ENCODE results near the gene HINT3.
"Not testable (repeated sequence)": the region's sequence is repeated elsewhere in the genome, so short reads cannot be mapped to it uniquely, and the experiment has no call there.

The HINT3 gene

DNA sequence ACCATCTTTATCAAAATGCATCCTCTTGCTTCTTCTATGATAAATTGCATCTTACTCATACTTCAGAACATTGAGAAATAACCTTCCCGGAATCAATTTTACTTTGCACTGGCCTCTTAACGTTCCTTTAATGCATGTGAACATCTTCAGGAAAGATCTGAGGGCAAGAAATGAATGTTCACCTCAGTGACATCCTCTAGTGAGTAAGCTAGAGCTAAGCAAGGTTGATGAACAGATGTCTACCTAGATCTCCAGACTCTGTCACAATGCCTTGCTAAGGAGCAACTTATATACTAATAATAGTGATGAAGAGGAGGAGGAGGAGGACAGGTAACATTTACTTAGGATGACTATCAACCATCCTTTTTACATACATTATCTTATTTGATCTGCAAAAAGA is 16.8 kb upstream of the HINT3 start:
- no peak for DNase-seq (ENCODE audit: low read depth in 2 of 2)

DNA sequence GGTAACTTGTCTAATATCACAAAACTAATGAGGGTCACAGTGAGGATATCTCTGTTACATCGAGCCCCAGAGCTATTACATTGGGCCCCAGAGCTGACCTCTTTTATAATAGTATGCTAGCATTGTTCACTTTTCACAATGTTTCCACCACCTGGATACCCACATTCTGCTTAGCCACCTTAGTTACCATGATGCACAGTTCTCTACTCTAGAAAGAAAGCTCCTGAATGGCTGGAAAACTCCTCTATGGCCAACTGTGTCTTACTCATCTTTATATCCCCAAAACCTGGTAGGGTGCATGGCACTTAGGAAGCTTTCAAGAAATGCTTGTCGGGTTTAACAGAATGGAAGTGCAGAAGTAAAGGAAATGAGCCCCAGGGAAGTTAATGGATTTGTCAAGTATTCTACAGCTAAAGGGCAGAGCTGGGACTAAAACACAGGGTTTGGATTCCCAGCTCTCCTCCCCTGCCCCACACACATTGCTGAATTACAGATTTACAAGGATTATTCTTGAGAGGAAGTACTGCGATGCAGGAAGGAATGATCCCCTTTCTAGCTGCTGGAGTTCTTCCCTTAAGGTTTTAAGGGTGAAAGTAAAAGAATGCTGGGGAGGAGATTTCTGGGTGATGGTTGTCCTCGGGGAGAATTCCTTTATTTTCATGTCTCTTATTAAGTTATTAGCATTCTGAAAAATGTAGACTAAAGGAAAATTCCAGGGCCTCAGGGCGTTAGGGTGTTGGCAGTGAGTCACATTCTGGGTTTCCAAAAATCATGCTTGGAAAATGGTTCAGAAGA is 16.1 kb upstream of the HINT3 start:
- no peak for DNase-seq (ENCODE audit: low read depth in 2 of 2)

- DNase-seq (ENCODE audit: low read depth in 2 of 2): no peak
Measured at GRCh38 chr6:125942672-125943527, 13.7 kb upstream of the HINT3 start.

GRCh38 chr6:125943528-125944433 is 12.8 kb upstream of the HINT3 start:
- DNase-seq (ENCODE audit: low read depth in 2 of 2): no peak

- no peak for DNase-seq (ENCODE audit: low read depth in 2 of 2)
Measured at GRCh38 chr6:125944434-125944816, 12.1 kb upstream of the HINT3 start.

GRCh38 chr6:125944896-125945295 is 11.7 kb upstream of the HINT3 start:
- DNase-seq (ENCODE audit: low read depth in 2 of 2): no peak

GRCh38 chr6:125945378-125946141 is 11.0 kb upstream of the HINT3 start:
- no peak for DNase-seq (ENCODE audit: low read depth in 2 of 2)

GRCh38 chr6:125947615-125948014 is 9.0 kb upstream of the HINT3 start:
- no peak for DNase-seq (ENCODE audit: low read depth in 2 of 2)

- no peak for DNase-seq (ENCODE audit: low read depth in 2 of 2)
Measured at GRCh38 chr6:125948455-125948854, 8.1 kb upstream of the HINT3 start.

DNA sequence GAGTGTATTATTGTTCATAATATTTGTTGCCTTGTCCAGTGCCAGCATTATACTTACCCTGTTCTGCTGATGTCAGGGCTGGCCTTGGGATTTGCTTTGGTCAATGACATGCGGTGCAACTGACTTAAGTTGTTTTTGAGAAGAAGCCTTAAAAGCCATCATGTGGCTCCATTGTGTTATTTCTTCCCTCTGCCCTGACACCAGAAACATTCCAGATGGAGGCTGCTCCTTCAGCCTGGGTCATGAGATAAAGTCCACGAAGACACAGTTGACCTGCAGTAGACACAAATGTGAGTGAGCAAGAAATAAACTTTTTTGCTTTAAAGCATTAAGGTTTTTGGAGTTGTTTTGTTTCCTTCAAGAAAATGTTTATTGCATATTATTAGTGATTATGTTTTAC is 7.5 kb upstream of the HINT3 start:
- no peak for DNase-seq (ENCODE audit: low read depth in 2 of 2)

- no peak for DNase-seq (ENCODE audit: low read depth in 2 of 2)
Measured at GRCh38 chr6:125950293-125950692, 6.3 kb upstream of the HINT3 start.

GRCh38 chr6:125950716-125951115 is 5.9 kb upstream of the HINT3 start:
- not testable (repeated sequence) for DNase-seq (ENCODE audit: low read depth in 2 of 2)

GRCh38 chr6:125951323-125951722 is 5.2 kb upstream of the HINT3 start:
- DNase-seq (ENCODE audit: low read depth in 2 of 2): no peak

GRCh38 chr6:125952764-125953501 is 3.6 kb upstream of the HINT3 start:
- DNase-seq (ENCODE audit: low read depth in 2 of 2): no peak

DNA sequence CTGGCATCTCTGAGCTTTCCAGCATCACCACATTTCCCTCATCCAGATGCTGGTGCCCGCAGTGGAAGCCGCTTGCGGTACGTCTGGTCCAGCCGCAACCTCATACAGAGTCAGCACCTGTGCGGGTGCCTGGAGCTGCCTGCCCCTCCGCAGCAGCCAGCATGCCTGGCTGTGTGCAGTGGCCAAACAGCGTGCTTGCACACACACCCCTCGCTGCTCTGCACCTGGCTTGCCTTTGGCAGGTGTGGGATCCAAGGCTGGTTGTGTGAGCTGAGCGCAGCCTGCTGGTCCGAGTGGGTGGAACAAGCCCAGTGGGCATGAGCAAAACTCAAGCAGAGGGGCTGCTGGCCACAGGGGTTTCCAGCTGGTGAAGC is 3.1 kb upstream of the HINT3 start:
- DNase-seq (ENCODE audit: low read depth in 2 of 2): no peak

- no peak for DNase-seq (ENCODE audit: low read depth in 2 of 2)
Measured at GRCh38 chr6:125954735-125955339, 1.7 kb upstream of the HINT3 start.

DNA sequence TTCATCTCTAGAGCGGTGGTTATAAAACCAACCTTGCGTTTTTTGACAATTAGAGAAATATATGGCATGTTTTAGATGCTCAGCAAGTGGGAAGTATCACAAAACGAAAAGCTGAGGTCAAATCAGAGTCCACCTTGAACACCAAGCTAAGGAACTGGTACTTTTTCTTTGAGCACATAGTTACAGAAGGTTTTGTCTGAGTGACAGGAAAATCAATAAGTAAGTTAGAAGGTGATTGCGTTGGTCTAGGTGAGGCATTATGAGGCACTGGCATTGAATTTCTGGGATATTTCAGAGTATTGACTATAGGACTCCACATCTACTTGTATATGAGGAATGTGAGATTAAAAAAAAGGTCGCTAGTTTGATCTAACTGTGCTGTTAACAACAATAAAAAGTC is 597 bp upstream of the HINT3 start:
- no peak for DNase-seq (ENCODE audit: low read depth in 2 of 2)

DNA sequence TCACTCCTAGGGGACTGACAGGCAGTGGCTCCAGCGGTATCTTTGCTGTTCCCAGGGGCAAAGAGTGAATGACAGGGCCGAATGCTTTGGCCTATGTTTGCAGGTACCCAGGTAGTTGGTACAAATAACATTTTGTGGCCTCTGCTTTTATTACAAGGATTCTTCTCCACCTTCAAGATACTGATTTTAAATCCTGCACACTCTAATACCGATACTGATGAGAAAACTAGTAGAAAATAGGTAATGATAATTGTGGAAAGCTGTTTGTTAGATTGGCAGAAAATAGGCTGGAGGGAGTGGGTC is 772 bp downstream of the HINT3 start:
- DNase-seq (ENCODE audit: low read depth in 2 of 2): no peak

- DNase-seq (ENCODE audit: low read depth in 2 of 2): no peak
Measured at GRCh38 chr6:125957845-125958244, 1.3 kb downstream of the HINT3 start.

DNA sequence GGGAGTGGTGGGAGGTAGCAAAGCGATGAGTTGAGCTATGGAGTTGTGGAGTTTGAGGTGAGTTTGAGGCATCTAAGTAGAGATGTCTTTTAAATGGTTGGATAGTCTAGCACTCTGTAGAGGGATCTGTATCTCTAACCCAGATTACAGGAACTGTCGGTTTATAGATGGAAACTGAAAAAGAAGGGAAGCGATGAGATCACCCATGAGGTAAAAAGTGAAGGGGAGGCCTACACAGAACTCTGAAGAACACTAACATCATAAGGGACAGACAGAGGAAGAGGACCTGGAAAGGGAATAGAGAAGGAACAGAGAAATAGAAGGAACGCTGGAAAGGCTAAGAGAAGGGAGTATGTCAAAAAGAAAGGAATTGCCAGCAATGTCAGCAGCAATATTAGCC is 2.5 kb downstream of the HINT3 start:
- no peak for DNase-seq (ENCODE audit: low read depth in 2 of 2)

Data from stimulated activated CD8-positive, alpha-beta memory T cell treated with anti-CD3 and anti-CD28 coated beads, Interleukin-15, amount 100 ng/mL, for 4 hours (primary cell).